H1 (cell line): ENCODE measurements around the gene NPC1L1. TPM values are rescaled to one million over a fixed set of nuclear protein-coding genes. Genes with fewer than 3 reads are reported as not detected.

ENCODE experiments used
- ATF2 ChIP-seq: IDR thresholded peaks from 2 replicates; pipeline ENCODE4 v1.6.1; 2012; ENCODE audit warnings: low read length, inconsistent platforms
- CHD7 ChIP-seq: fragments of 300-600 bp; sonication (generic); IDR thresholded peaks from 2 replicates; pipeline ENCODE4 v1.7.1; 2012; ENCODE audit warnings: low read length, moderate library complexity, mild to moderate bottlenecking, inconsistent platforms; ENCODE audit not compliant: insufficient replicate concordance
- EGR1 ChIP-seq: IDR thresholded peaks from 2 replicates; pipeline ENCODE4 v1.6.1; 2011; ENCODE audit warnings: low read depth, low read length, borderline replicate concordance
- MAX ChIP-seq: IDR thresholded peaks from 2 replicates; pipeline ENCODE4 v1.6.1; 2012; ENCODE audit warnings: inconsistent platforms
- NRF1 ChIP-seq: IDR thresholded peaks from 2 replicates; pipeline ENCODE4 v1.6.1; 2011; ENCODE audit warnings: mild to moderate bottlenecking, low read depth, low read length, improper control_type of control experiment
- YY1 ChIP-seq: IDR thresholded peaks from 2 replicates; pipeline ENCODE4 v1.6.1; 2011; ENCODE audit warnings: low read depth, mild to moderate bottlenecking, low read length
- polyA plus RNA-seq, 7 experiments: library from polyadenylated mRNA; depleted of rRNA in 3 of 7; stranded (reverse) in 5 of 7; unstranded in 2 of 7; fragments of >200 nt in 5 of 7; fragments of 200-250 nt in 2 of 7; gene quantifications; 1 replicate in 5 of 7; 2 replicates in 1 of 7; 4 replicates in 1 of 7; pipeline versions ENCODE4 v1.2.1 to v1.2.3, GENCODE V29; 2011 to 2013; ENCODE audit warnings: missing spikeins in 2 of 7, mixed read lengths in 2 of 7
- total RNA-seq: library from RNA; stranded (reverse); fragmentation: NEBNext Ultra II Directional; extraction: Animal tissue kit (Norgen Biotek cat#: 25700); gene quantifications from 2 replicates; pipeline ENCODE4 v1.2.1, GENCODE V29; 2021

Gene NPC1L1
- total and polyA plus RNA-seq, 2 of the 8 experiments (the other 6 are each of a cell fraction or from before 2014, with no cell fraction given) = 0.06 to 0.21 TPM

GRCh38 chr7:44477063-44477830 is 63.9 kb downstream of the NPC1L1 start (continued):
- no peak for TF ChIP-seq CHD7
- peak; percentile 82; the same call in 1 of the 2 replicates for TF ChIP-seq ATF2
- no peak for TF ChIP-seq NRF1
- TF ChIP-seq YY1 = no peak
- no peak for TF ChIP-seq EGR1
- 0 out of 2 replicates have a peak, but pooled peaks have one; percentile 39 for TF ChIP-seq MAX
